Amniotic stem cell (primary cell): ENCODE measurements around the gene CPA1.
"Not testable (repeated sequence)": the region's sequence is repeated elsewhere in the genome, so short reads cannot be mapped to it uniquely, and the experiment has no call there.

Experiments used
- DNase-seq: peaks from one replicate; lab custom pipeline; 2025; lab: John Stamatoyannopoulos, UW

Gene CPA1

DNA sequence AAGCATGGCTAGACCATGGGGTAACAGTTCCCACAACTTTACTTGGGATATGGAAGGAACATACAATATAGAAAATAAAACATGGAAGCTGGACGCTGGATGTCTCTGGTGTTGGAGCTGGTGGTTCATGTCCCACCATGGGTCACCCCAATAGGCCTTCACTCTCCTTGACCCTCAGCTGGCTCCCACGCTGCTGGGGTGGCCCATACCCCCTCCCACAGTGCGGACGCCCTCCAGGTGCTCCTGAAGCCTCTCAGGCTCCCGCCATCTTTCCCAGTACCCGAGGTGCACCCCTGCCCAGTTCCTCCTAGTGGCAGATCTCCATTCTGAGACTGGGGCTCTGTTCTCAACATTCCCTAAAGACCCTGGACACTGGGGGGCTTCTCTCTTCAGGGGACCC lies 5.8 kb upstream of the CPA1 start:
- DNase-seq: no peak

DNA sequence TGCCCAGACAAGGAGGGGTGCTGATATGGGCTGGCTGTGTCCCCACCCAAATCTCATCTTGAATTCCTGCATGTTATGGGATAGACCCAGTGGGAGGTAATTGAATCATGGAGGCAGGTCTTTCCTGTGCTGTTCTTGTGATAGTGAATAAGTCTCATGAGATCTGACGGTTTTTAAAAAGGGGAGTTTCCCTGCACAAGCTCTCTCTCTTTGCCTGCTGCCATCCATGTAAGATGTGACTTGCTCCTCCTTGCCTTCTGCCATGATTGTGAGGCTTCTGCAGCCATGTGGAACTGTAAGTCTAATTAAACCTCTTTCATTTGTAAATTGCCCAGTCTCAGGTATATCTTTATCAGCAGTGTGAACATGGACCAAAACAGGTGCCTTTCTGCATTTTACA lies 3.8 kb upstream of the CPA1 start:
- DNase-seq: not testable (repeated sequence)

DNA sequence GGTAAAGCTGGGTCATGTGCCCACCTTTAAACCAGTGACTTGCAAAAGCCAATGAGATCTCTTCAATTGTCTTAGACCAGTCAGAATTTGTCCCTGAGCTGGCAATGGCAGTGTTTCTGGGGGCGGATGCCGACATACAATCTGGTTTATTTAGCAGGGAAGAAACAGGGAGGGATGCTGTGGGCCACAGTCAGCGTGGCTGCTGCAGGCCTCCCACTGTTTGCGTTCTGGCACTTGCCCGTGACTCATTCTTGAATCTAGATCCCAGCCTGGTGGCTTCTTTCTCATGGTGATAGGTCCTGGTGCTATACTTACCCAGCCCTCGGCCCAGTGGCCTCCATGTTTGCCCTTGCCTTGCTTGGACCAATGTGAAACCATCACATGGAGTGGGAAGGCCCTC lies 3.1 kb upstream of the CPA1 start:
- no peak for DNase-seq

DNA sequence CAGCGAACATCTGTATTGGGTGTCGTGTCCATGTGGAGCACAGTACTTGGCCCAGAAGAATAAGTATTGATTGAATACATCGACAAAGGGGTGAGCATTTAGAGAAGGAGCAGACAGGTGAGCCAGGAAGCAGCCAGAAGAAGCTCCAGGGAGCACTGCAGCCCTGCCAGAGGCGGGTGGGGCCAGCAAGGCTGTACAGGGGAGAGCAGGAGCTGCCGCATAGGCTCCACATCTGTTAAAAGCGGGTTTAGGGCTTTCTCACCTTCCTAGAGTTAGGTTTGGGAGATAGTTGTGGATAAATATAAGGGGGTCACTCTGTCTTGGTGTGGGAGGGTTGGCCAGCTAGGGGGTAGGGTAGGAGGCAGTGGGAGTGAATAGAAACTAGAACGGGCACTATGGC lies 1.3 kb upstream of the CPA1 start:
- DNase-seq: no peak

DNA sequence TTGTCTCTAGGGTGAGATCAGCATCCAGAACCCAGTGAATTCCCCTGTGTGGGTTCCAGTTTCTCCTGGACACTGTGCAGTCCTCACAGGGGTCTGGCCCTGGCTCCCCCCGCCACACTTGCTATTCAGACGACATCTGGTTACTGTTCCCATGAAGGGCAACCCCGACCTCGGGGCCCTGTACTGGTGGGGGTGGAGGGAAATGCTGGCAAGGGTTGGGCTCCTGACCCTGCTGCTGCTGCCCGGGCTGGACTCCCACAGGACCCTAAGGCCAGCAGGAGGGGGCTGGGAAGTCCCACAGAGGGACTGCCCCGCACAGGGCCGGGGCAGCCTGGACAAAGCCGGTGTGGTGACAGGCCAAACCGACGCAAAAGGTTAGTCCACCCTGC lies 768 bp upstream of the CPA1 start:
- DNase-seq: no peak

DNA sequence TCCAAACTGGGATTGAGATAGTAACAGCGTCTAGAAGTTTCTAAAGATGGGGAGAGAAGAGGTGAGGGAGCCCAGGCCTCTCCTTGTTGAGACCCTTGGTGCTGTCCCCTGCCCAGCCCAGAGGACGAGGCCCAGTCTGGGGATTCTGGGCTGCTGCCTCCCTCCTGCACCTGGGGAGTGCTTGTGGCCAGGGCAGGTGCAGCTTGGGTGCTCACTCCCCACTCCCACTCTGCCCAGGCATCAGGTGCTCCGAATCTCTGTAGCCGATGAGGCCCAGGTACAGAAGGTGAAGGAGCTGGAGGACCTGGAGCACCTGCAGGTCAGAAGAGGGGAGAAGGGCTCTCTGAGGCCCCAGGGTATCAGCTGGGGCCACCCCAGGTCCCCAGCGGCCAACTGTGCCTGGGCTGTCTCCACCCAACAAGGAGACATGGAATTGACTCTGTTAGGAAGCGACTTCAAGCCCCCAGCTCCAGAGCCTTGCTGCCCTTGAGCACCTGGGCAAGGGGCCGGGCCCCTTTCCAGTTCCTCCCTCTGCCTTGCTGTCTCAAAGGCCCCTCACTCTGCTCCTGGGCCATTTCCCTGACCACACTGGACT lies 664 bp downstream of the CPA1 start:
- DNase-seq: no peak

DNA sequence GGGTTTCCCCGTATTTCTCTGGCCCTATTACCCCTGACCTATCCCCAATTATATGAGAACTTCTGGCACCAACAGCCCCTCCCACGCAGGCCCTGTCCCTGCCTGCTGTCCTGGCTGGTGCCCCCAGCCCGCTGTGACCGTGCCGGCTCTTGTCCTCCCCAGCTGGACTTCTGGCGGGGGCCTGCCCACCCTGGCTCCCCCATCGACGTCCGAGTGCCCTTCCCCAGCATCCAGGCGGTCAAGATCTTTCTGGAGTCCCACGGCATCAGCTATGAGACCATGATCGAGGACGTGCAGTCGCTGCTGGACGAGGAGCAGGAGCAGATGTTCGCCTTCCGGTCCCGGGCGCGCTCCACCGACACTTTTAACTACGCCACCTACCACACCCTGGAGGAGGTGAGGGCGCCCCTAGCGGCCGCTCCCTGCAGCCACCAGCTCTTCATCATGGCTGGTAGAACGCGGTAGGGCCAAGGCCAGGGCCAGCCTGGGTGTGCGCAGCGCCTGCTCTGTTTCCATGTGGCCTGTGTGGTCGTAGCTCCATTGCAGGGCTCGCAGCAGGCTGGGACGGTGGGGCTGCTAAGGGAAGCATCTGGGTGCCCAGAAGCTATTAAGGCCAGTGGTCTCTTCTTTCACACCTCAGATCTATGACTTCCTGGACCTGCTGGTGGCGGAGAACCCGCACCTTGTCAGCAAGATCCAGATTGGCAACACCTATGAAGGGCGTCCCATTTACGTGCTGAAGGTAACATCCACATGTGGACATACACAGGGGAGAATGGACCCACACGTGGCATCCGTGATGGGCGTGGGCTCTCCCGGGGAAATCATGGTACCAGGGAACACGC lies 1.4 kb downstream of the CPA1 start:
- DNase-seq: no peak

DNA sequence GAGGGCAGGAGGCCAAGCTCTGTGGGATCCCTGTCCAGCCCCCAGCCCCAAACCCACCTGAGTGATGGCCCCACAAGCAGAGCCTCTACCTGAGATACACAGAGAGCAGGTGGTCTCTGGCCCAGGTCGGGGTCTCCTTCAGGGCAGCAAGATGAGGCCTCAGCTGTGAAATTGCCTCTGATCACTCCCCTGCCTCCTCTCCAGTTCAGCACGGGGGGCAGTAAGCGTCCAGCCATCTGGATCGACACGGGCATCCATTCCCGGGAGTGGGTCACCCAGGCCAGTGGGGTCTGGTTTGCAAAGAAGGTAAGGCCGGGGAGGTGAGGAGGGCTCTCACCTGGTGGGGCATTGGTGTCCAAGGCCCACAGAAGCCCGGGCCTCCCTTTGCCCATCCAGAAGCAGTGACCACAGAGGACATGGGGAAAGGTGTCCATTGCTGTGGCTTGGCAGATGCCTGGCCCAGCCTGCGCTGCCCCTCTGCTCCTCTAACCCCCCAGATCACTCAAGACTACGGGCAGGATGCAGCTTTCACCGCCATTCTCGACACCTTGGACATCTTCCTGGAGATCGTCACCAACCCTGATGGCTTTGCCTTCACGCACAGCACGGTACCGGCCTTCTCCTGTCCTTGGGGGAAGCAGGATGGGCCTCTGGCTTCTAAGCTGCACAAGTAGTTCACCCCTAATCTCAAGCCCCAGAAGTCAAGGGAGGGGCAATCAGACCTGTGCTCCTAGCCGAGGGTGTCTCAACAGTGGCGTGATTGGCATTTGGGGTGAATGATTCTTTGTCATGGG lies 3.1 kb downstream of the CPA1 start:
- no peak for DNase-seq

DNA sequence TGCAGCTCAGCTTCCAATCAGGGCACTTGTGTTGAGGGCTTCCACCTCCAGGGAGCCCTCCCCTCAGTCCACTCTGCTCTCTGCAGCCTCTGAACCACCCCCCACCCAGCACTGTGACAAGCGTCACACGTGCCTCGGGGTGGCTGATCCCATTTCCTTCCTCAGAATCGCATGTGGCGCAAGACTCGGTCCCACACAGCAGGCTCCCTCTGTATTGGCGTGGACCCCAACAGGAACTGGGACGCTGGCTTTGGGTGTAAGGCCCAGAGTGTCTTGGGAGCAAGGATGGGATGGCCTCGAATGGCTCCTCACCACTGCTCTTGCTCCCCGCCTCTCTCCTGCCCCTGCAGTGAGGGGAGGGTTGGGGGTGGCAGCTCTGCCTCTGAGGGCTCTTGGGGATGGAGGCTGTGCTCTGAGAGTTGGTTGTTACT lies 4.1 kb downstream of the CPA1 start:
- DNase-seq: no peak

DNA sequence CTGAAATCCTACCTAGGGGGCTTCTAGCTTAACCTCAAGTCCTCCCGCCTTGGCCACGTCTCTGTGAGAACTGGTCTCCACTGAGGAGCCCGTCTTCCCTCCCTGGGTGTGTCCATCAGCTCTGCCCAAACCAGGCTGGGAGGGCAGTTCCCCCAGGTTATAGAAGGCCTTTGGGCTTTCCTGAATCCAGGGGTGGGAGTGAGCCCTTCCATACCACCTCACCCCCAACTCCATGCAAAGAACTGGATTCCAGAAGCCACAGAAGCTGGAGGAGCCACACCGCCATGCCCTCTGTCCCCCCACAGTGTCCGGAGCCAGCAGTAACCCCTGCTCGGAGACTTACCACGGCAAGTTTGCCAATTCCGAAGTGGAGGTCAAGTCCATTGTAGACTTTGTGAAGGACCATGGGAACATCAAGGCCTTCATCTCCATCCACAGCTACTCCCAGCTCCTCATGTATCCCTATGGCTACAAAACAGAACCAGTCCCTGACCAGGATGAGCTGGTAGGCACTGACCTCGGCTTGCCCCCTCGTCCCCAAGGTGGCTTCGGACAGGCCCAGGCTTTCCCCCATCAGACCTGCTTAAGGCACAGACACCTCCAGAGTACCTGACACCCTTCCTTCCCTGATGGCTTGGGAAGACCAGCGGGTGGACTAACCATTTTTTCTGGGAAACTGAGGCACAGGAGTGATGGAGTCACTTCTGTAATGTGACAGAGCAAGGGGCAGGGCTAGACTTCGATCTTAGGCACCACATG lies 4.7 kb downstream of the CPA1 start:
- DNase-seq: no peak

DNA sequence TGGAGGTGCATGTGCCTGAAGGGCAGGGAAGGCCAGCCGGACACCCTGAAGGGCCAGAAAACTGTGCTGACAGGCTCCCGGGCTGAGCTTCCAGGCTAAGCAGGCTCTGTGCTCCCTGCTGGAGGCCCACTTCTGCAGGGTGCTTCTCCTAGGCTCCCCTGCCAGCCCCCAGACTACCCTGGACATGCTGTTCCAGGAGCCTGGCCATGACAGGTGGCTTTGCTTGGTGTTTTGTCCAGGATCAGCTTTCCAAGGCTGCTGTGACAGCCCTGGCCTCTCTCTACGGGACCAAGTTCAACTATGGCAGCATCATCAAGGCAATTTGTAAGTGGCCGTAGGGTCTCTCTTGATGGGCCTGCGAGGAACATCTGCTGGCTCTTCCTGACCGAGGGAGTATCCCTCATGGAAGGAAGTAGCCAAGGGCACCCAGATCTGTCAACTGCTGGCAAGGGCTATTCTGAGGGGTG lies 5.3 kb downstream of the CPA1 start:
- no peak for DNase-seq

DNA sequence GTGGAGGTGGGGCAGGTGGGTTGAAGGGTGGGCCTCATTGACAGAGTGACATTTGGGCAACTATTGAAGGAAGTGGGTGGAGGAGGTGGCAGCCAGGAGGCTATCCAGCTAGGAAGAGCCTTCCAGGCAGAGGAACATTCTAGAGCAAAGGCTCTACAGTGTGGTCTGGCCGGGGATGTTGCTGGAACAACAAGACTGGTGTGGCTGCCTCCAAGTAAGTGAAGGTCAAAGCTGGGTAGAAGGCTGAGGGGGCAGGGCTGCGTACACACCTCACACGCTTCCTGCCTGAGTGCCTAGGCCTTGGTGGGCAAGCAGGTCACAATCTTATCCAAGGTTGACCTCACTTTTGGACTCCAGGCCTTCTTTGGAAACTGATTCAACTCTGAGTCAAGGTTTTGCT lies 6.6 kb downstream of the CPA1 start:
- no peak for DNase-seq

DNA sequence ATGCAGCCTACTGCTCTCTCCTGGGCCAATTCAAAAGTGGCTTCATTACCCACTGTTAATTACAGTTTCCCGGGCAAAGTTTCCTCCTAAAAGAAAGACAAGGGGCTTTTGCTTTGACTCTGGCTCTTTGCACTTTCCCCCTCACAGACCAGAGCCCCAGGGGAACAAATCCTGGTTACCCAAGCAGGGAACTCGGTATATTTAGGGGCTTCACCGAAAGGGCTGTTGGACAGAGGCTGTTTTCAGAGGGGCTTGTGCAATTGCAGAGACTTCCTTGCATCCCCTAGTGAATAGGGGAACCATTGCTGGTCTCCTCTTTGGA lies 7.0 kb downstream of the CPA1 start:
- no peak for DNase-seq

DNA sequence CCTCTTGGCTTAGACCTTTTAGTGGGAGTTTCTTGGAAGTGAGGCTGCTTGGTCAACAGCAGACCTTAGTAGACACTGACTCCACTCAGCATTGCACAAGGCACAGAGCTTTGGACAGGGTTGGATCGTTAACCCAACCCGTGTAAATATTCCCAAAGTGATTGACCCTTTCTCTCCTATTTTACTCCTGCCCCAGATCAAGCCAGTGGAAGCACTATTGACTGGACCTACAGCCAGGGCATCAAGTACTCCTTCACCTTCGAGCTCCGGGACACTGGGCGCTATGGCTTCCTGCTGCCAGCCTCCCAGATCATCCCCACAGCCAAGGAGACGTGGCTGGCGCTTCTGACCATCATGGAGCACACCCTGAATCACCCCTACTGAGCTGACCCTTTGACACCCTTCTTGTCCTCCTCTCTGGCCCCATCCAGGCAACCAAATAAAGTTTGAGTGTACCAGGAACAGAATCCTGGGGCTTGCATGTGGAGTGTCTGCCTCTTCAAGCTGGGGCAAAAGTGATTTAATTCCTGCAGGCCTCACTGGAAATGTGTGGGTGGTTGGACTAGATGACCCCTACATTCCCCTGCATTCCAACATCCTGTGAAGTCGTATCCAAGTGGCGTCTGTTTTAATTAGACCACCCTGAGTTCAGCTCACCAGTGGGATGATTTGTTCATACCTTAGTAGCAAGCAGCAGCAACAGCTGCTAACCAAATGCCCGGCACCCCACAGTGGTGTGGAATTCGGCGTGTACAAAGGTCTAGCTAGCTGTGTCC lies 7.5 kb downstream of the CPA1 start:
- DNase-seq: no peak

DNA sequence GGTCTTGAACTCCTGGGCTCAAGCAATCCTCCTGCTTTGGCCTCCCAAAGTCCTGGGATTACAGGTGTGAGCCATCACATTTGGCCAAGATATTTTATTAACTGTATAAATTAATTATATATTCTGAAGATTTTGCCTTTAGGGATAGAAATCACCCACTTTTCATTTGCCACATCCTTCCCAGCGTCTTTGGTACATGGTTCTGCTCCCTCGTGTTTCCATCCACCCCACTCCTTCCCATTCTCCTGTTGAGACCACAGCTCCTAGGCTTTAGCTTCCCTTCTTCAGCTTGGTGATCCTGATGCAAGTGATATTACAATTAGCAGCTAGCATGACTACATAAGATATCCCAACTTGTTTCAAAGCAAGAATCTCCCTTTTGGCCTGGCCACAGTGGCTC lies 8.4 kb downstream of the CPA1 start:
- no peak for DNase-seq

DNA sequence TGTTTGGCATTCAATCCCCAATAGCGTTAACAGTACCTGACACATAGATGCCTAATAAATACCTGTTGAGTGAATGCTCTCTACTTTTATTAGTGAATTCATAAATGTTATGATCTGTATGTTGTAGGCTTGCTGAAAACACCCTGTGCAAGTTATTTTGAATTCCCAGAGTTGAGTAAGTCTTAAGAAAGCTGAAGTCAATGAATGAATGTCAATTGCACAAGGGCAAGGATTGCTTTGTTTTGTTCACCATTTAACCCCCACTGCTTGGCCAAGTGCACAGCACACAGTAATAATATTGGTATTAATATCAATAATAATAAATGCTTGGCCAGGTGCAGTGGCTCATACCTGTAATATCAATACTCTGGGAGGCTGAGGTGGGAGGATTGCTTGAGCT lies 10.2 kb downstream of the CPA1 start:
- no peak for DNase-seq

DNA sequence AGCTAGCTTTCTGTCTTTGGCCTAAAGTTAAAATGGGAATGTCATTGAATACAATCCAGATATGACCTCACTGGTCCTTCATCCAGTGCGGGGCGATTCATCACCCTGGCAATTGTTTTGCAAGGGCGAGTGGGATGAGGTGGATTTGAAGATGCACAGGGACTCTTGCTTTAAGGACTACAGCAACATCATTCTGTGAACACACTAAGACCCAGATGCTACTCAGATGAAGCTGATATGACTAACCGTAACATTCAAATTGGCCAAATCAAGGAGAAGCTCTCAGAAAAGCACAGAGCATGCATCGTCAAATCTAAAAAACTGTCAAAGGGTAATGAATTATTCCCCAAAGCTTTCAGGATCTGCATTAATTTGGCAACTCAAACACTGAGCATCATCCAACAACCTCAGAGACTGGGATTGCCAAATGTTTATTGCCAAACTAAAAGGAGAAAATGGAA lies 12.8 kb downstream of the CPA1 start:
- DNase-seq: no peak

DNA sequence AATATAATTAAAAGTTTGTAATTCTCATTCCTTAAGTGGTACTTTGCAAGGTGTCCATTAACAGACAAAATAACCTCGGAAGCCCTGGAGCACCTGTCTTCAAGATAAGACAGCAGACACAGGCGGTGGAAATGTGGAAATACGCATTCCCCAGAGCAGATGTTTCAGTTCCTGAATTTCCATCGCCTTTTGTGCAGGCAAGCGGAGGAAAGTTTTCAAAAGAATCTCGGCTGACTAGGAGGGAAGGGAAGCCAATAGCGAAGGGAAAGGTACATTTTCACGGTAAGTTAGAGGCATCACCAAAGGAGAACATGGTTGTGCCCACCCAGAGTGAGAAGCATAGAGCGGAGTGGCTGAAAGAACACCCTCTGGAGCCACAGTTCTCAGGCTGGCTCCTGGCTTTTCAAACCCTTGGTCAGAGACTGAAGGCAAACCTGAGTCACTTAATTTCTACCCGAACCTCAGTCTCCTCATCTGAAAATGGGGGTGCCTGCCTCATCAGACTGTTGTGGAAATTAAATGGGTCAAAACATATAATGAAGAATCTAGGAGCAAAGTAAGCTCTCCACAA lies 13.6 kb downstream of the CPA1 start:
- no peak for DNase-seq

DNA sequence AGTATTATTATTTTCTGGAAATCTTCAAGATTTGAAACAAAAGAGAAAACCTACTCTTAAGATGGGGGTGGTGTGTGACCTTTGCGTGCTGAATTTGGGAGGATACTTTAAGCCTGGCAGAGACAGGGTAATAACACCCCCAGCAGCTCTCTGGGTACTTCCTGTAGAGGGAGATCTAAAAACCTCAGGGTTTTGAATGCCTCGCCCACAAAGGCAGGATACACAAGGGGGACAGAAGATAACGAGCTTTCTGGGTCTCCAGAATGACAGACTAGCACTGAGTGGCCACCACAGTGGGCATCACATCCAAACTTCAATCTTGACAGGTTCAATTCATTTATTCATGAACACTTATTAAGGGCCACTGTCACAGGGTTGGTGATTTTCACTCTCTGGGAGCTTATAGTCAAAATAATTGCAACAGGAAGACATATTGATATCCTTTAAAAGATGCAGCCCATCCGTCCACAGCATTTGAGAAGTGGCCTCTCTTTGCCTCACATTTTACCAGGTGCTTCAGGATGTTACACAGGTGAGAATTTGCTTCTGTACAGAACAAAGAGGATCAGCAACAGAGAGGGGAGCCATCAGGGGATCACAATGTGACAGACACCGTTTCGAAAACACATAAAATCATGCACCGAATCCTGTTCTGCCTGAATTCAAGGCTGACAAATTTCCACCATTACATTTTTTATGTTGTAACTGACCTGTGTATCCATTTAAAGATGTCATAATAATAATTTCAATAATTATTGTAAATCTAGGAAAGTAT lies 14.3 kb downstream of the CPA1 start:
- no peak for DNase-seq

DNA sequence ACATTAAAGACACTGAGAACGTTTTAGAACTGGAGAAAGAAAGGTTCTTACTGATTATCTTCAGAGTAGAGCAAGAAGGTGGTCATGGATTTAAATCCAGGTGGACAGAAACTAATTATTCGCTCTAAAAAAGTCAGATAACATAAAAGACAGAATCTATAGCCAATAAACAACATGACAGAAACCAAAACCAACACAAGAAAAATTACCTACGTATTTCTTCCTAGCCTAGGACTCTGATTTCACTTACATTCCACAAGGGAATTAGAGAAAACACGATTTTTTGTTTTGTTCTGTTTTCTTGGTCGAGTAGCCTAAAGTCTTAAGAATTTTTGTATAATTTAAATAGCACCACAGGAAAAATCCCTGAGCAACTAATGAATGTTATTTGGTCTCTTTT lies 15.1 kb downstream of the CPA1 start:
- no peak for DNase-seq
